HepG2 (cell line): ENCODE data around the gene ZNF629. TPM values are rescaled to one million over a fixed set of nuclear protein-coding genes. Genes with fewer than 3 reads are reported as not detected.

Experiments
- ATAC-seq: fragments of 200-7000 bp; cut with Tn5 transposase; 3 replicates; pipeline ENCODE4 v1.9.1; 2020; ENCODE audit warnings: mild to moderate bottlenecking, moderate library complexity
- BruUV-seq: library from RNA; stranded (reverse); fragments of 400-500 nt; replicated peaks from 2 replicates; lab custom pipeline; 2021; lab: Mats Ljungman, UMichigan
- CTCF ChIA-PET: fragments of 300-600 bp; formaldehyde crosslinking; extraction: SDS; loops from one replicate; lab custom pipeline; 2021; ENCODE audit warnings: low total read pairs, inconsistent platforms, low intra/inter-chr PET ratio; lab: Yijun Ruan, JAX
- POLR2A ChIA-PET: fragments of 350-600 bp; sonication (Branson Sonifier 250); formaldehyde crosslinking; loops from one replicate; lab custom pipeline; 2020; ENCODE audit warnings: antibody characterized with exemption, inconsistent platforms; lab: Yijun Ruan, JAX
- DNase-seq: peaks from one replicate; pipeline ENCODE4 v3.0.0-alpha.2; 2015; ENCODE audit warnings: low spot score
- FAIRE-seq: peaks from 3 replicates; lab custom pipeline; 2011; peaks lifted over from hg19 to GRCh38; lab: Jason Lieb, UNC
- H2AFZ ChIP-seq: one replicate; pipeline ENCODE4 v1.6.1; 2011; ENCODE audit warnings: low read length, inconsistent platforms
- H3K27ac ChIP-seq: fragments of 300-600 bp; 3 replicates; pipeline ENCODE4 v1.8.0; 2011; ENCODE audit warnings: mixed run types, mild to moderate bottlenecking, mixed read lengths, low read length, inconsistent platforms; ENCODE audit not compliant: insufficient read depth; ENCODE audit errors: extremely low read length
- H3K27me3 ChIP-seq, 2 experiments: fragments of 200-600 bp in 1 of 2; 2 replicates in 1 of 2; 3 replicates in 1 of 2; pipeline versions ENCODE4 v1.6.0 to v1.8.0; 2011; ENCODE audit warnings: low read length in 2 of 2, mild to moderate bottlenecking in 2 of 2, moderate library complexity in 2 of 2, inconsistent platforms in 1 of 2; ENCODE audit not compliant: insufficient read depth in 2 of 2, control insufficient read depth in 1 of 2
- H3K36me3 ChIP-seq, 2 experiments: fragments of 200-600 bp in 1 of 2; replicated peaks in 1 of 2; 2 replicates in 1 of 2; 3 replicates in 1 of 2; pipeline versions ENCODE4 v1.5.1 to v1.8.0; 2011; ENCODE audit warnings: low read length in 2 of 2, inconsistent platforms in 1 of 2; ENCODE audit not compliant: insufficient read depth in 2 of 2, control insufficient read depth in 1 of 2
- H3K4me1 ChIP-seq: 2 replicates; pipeline ENCODE4 v1.5.1; 2012; ENCODE audit warnings: low read length, inconsistent platforms; ENCODE audit not compliant: insufficient read depth
- H3K4me2 ChIP-seq: 2 replicates; pipeline ENCODE4 v1.6.0; 2011; ENCODE audit warnings: low read depth, low read length, inconsistent platforms
- H3K4me3 ChIP-seq, 3 experiments: fragments of 200-600 bp in 1 of 3; sonication (generic), shearing (Covaris generic) in 1 of 3; replicated peaks in 1 of 3; 2 replicates each; pipeline ENCODE4 v1.5.1; 2011 to 2016; ENCODE audit warnings: low read length in 3 of 3, inconsistent platforms in 2 of 3, low read depth in 2 of 3, mild to moderate bottlenecking in 2 of 3, control low read depth in 1 of 3, mixed read lengths in 1 of 3; ENCODE audit not compliant: insufficient read depth in 1 of 3
- H3K79me2 ChIP-seq: one replicate; pipeline ENCODE4 v1.6.1; 2011; ENCODE audit warnings: low read length, inconsistent platforms; ENCODE audit not compliant: insufficient read depth
- H3K9ac ChIP-seq: 2 replicates; pipeline ENCODE4 v1.6.0; 2011; ENCODE audit warnings: mild to moderate bottlenecking, low read depth, low read length, inconsistent platforms; ENCODE audit not compliant: insufficient read depth
- H3K9me3 ChIP-seq: 2 replicates; pipeline ENCODE4 v1.5.1; 2012; ENCODE audit warnings: mild to moderate bottlenecking, low read length
- H4K20me1 ChIP-seq: 2 replicates; pipeline ENCODE4 v1.6.0; 2011; ENCODE audit warnings: inconsistent platforms, mild to moderate bottlenecking, low read length, moderate library complexity; ENCODE audit not compliant: insufficient read depth
- JARID2 ChIP-seq: sonication (generic); formaldehyde crosslinking; IDR thresholded peaks from 2 replicates; pipeline ENCODE4 v1.8.1; 2023; ENCODE audit warnings: missing genetic modification reagents, inconsistent platforms; ENCODE audit not compliant: insufficient replicate concordance
- POLR2AphosphoS2 ChIP-seq: IDR thresholded peaks from 2 replicates; pipeline ENCODE4 v1.6.1; 2011; ENCODE audit warnings: low read depth, low read length, improper control_type of control experiment
- POLR2AphosphoS5 ChIP-seq: IDR thresholded peaks from 2 replicates; pipeline ENCODE4 v1.6.1; 2012; ENCODE audit warnings: low read depth, low read length
- ZNF562 ChIP-seq: sonication (generic); formaldehyde crosslinking; IDR thresholded peaks from 2 replicates; pipeline ENCODE4 v1.8.0; 2022; ENCODE audit warnings: missing genetic modification reagents, borderline replicate concordance
- ZNF605 ChIP-seq: sonication (generic); formaldehyde crosslinking; IDR thresholded peaks from 2 replicates; pipeline ENCODE4 v1.8.0; 2022; ENCODE audit warnings: mild to moderate bottlenecking, missing genetic modification reagents
- ZSCAN30 ChIP-seq: sonication (generic); formaldehyde crosslinking; IDR thresholded peaks from 2 replicates; pipeline ENCODE4 v1.5.0; 2020; ENCODE audit warnings: mild to moderate bottlenecking, missing genetic modification reagents
- WGBS: methylation state at CpG from one replicate; pipeline ENCODE4 v1.1.6; 2017; ENCODE audit warnings: low lambda C conversion rate; 5-methylcytosine and 5-hydroxymethylcytosine counted together
- in situ Hi-C: cut with HindIII; loops from 2 replicates; pipeline ENCODE4 v1.10.0; 2017; ENCODE audit warnings: low pct_unique_long_range_greater_than_20kb; ENCODE audit not compliant: extremely low pct_ligation_motif_present
- intact Hi-C: fragments of 100-400 bp; cut with micrococcal nuclease; formaldehyde crosslinking; loops from one replicate; pipeline ENCODE4 v1.10.0; 2022; ENCODE audit not compliant: unreplicated experiment
- polyA plus RNA-seq, 8 experiments: library from polyadenylated mRNA; depleted of rRNA in 3 of 8; stranded (reverse) in 7 of 8; unstranded in 1 of 8; fragments of >200 nt; fragmentation: Illumina TruSeq in 4 of 8; extraction: Trizol in 4 of 8; gene quantifications; 2 replicates each; pipeline versions ENCODE4 v1.2.1 to v1.2.3, GENCODE V29; 2011 to 2016; ENCODE audit warnings: low read depth in 4 of 8, missing spikeins in 1 of 8, mixed read lengths in 1 of 8; ENCODE audit not compliant: insufficient read depth in 1 of 8
- total RNA-seq, 5 experiments: library from RNA; depleted of rRNA; stranded (reverse); fragments of >200 nt; fragmentation: Illumina TruSeq; extraction: Trizol; gene quantifications; 2 replicates each; pipeline ENCODE4 v1.2.3, GENCODE V29; 2016; ENCODE audit warnings: low read depth in 1 of 5
- TF ChIP-seq, protein P1 (sequence below): sonication (generic); formaldehyde crosslinking; IDR thresholded peaks from 2 replicates; pipeline ENCODE4 v1.4.0; 2020; ENCODE audit warnings: missing genetic modification reagents, borderline replicate concordance
- TF ChIP-seq, protein P2 (sequence below): sonication (generic); formaldehyde crosslinking; IDR thresholded peaks from 2 replicates; pipeline ENCODE4 v1.8.1; 2023; ENCODE audit warnings: mild to moderate bottlenecking, missing genetic modification reagents

Gene ZNF629
- total and polyA plus RNA-seq, 2 of the 13 experiments (the other 11 are each of a cell fraction or from before 2014, with no cell fraction given), result 6.1 to 16.5 TPM

DNA sequence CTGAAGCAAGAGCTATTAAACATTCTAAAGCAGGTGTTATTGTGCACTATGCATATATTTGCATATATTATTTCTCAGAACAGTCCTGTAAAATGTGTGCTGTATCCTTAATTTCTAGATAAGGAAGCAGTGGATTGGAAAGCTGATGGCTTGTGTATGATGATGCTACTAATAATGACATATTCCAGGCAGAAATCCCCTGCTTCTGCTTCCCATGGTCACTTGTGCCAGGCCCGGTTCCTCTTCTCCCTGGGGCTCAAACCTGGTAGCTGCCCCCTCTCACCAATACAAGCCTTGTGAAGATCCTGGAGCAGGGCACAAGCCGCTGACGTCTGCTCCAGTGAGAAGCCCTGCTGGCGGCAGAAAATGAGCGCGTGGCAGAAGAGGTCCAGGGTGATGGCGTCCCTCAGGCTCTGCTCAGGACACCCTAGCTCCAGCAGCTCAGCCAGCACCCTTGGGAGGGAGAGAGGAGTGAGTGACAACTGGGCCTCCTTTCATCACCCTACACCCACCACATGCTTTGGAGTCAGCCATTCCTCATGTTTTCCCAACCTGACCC lies 26.9 kb downstream of the ZNF629 start:
- intact Hi-C loops, result no loop called here
- CTCF ChIA-PET, result no interaction called here
- WGBS, result 97% methylated on average over 7 of the region's 7 CpGs
- peaks cover 13 to 31% of the 10 kb centered on the region in 2 experiments for H3K36me3 ChIP-seq
- DNase-seq (no peak), FAIRE-seq (no peak), ATAC-seq (no peak)
- peaks cover 19% of the 10 kb centered on the region for H3K79me2 ChIP-seq
- peaks cover 29% of the 10 kb centered on the region for H3K4me1 ChIP-seq
- no TSS peak for BruUV-seq
- H3K27me3 ChIP-seq, result no peaks in the 10 kb centered on the region; a peak in 1 of 5 replicates
- no peak overlapping the region for H3K9ac ChIP-seq
- H3K4me2 ChIP-seq, result no peak overlapping the region
- in situ Hi-C loops, result no loop called here
- TF ChIP-seq JARID2 (CRISPR knock-in tag) (no peak), POLR2AphosphoS2 (0 out of 2 replicates have a peak, but pooled peaks have one; percentile 4), ZSCAN30 (CRISPR knock-in tag) (no peak)
- TF ChIP-seq, all 625 proteins: peak for 1
- POLR2A ChIA-PET, result interaction anchor here (1.2 to 3.4 kb wide), 3 partner anchors 12 to 15 kb away, joined by 5 to 15 read pairs (median 8); partner anchors contain the start of gene PHKG2
- Histone ChIP-seq H3K27ac (no peak overlapping the region), H3K4me3 (no peak overlapping the region), H2AFZ (no peak overlapping the region), H4K20me1 (no peaks in the 10 kb centered on the region), H3K9me3 (no peaks in the 10 kb centered on the region)

DNA sequence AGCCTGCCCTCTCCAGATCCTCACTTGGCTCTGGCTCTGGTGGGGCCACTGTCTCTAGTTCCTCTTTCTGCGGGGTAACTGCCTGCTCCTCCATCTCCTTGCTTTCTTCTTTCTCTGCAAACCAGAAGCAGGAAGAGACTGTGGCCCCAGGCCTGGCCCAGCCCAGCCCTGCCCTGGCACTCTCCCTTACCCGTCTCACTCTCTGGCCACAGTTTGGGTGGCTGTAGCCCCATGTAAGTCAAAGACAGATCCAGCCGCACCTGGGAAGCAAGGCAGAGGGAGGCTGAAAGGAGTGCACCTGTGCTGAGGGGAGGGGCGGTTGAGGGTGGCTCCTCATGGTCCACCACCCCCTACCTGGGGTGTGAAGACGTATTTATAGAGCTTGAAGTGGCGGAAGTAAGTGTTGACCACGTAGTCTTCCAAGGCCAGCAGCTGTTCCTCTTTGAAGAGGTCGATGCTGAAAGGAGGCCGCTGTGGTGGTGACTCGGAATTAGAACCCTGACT lies 28.0 kb downstream of the ZNF629 start:
- Histone ChIP-seq H4K20me1 (no peaks in the 10 kb centered on the region), H3K4me3 (no peak overlapping the region), H2AFZ (no peak overlapping the region), H3K27ac (no peak overlapping the region), H3K79me2 (peaks cover 19% of the 10 kb centered on the region), H3K36me3 (peaks cover 9 to 31% of the 10 kb centered on the region in 2 experiments), H3K9me3 (no peaks in the 10 kb centered on the region), H3K4me2 (no peak overlapping the region), H3K9ac (no peak overlapping the region), H3K4me1 (peaks cover 24% of the 10 kb centered on the region), H3K27me3 (no peaks in the 10 kb centered on the region; a peak in 1 of 5 replicates)
- TF ChIP-seq, protein P1, sequence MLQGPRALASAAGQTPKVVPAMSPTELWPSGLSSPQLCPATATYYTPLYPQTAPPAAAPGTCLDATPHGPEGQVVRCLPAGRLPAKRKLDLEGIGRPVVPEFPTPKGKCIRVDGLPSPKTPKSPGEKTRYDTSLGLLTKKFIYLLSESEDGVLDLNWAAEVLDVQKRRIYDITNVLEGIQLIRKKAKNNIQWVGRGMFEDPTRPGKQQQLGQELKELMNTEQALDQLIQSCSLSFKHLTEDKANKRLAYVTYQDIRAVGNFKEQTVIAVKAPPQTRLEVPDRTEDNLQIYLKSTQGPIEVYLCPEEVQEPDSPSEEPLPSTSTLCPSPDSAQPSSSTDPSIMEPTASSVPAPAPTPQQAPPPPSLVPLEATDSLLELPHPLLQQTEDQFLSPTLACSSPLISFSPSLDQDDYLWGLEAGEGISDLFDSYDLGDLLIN (CRISPR knock-in tag), result no peak
- TF ChIP-seq ZNF605 (CRISPR knock-in tag) (0 out of 2 replicates have a peak, but pooled peaks have one; percentile 21), ZNF562 (no peak), POLR2AphosphoS5 (0 out of 2 replicates have a peak, but pooled peaks have one; percentile 12)
- TF ChIP-seq, protein P2, sequence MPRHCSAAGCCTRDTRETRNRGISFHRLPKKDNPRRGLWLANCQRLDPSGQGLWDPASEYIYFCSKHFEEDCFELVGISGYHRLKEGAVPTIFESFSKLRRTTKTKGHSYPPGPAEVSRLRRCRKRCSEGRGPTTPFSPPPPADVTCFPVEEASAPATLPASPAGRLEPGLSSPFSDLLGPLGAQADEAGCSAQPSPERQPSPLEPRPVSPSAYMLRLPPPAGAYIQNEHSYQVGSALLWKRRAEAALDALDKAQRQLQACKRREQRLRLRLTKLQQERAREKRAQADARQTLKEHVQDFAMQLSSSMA (CRISPR knock-in tag), result no peak
- POLR2A ChIA-PET, result interaction anchor here (1.8 to 3.4 kb wide), 2 partner anchors 11 to 16 kb away, joined by 8 to 15 read pairs; partner anchors contain the start of gene PHKG2
- CTCF ChIA-PET, result no interaction called here
- WGBS, result 96% methylated on average over 10 of the region's 10 CpGs
- BruUV-seq, result no TSS peak
- intact Hi-C loops, result no loop called here
- DNase-seq, result no peak
- FAIRE-seq, result no peak
- in situ Hi-C loops, result no loop called here
- ATAC-seq, result no peak
